Measurements from ENCODE around the gene ACSM3. TPM values are rescaled to one million over a fixed set of nuclear protein-coding genes. Genes with fewer than 3 reads are reported as not detected.
"Not testable (repeated sequence)": the region's sequence is repeated elsewhere in the genome, so short reads cannot be mapped to it uniquely, and the experiment has no call there.

Gene ACSM3, protein sequence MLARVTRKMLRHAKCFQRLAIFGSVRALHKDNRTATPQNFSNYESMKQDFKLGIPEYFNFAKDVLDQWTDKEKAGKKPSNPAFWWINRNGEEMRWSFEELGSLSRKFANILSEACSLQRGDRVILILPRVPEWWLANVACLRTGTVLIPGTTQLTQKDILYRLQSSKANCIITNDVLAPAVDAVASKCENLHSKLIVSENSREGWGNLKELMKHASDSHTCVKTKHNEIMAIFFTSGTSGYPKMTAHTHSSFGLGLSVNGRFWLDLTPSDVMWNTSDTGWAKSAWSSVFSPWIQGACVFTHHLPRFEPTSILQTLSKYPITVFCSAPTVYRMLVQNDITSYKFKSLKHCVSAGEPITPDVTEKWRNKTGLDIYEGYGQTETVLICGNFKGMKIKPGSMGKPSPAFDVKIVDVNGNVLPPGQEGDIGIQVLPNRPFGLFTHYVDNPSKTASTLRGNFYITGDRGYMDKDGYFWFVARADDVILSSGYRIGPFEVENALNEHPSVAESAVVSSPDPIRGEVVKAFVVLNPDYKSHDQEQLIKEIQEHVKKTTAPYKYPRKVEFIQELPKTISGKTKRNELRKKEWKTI
- total RNA-seq (1 to 10 TPM; 1.1 to 2.2 TPM), polyA plus RNA-seq (under 1 TPM; 0.49 to 0.88 TPM)
- long read RNA-seq, donor 1, partial matches to known transcripts = 0 of 5 reads
- long read RNA-seq, donor 1, other reads (novel, unspliced or antisense) = 2 of 5 reads
- long read RNA-seq, donor 2, partial matches to known transcripts = 0 of 8 reads
- long read RNA-seq, donor 2, other reads (novel, unspliced or antisense) = 6 of 8 reads

DNA sequence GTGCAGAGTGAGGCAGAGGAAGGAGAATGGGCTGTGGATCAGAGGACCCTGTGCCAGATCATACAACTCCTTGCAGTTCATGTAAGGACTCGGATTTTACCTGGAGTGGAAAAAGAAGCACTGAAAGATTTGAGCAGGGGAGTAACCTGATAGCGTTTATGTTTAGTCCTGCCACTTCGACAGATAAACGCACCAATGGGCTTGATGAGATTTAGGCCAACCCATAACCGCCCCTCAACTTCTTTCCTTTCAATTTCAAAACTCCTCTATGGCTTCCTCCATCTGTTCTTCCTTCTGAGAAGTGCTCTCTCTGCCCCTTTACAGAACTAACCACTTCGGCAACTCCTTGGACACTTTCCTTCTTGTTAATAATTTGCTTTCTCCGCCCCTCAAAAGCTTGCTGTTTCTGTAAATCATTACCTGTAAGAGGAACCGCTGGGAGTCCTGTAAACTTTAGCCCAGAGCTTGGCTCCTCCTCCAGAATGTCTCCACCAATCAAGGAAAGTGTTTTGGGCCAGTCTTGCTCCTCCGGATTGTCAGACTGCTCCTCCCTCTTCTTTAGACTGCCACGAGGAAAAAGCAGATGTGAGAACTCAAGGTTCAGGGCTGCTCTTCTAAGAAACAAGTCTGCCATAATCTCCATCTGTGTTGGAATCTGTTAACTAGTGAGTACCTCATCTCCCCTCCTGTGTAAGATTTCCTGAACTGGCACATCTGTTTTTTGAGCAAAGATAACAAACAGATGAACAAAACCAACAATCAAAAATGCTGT, at the start of gene ACSM3:
ACSM3 (plus strand) TSS at position 554 of the 772 bp plus-strand sequence. CDS start 6,021 bp downstream, outside the sequence.
- Histone ChIP-seq H3K27me3 (ENCODE audit: control insufficient read depth in 1 of 2, insufficient read depth in 2 of 2, low read length in 1 of 2) (no peaks in the 10 kb centered on the region), H3K4me3 (ENCODE audit: low read length in 2 of 2) (peak within 1 kb of the TSS; percentile 46 to 94), H3K27ac (ENCODE audit: low read depth in 1 of 2, low read length in 2 of 2) (peak within 1 kb of the TSS in 1 of 2 donors; percentile 76), H3K9me3 (ENCODE audit: control insufficient read depth, low read length) (no peaks in the 10 kb centered on the region), H3K4me1 (ENCODE audit: control insufficient read depth in 1 of 2, insufficient read depth in 2 of 2, low read length in 2 of 2) (no peaks in the 10 kb centered on the region), H3K36me3 (ENCODE audit: control insufficient read depth in 1 of 2, insufficient read depth in 2 of 2, low read length in 1 of 2) (no peaks in the 10 kb centered on the region)
- ATAC-seq (ENCODE audit: low FRiP score) = peak; percentile 91
- DNase-seq = peak in 1 of 2 donors; percentile 58
- WGBS, 2 donors = 16 to 20% methylated on average over 10 of the region's 10 CpGs
- intact Hi-C loops (cut with DNase I) = no loop called here

GRCh38 chr16:20717718-20718117, 46.1 kb upstream of the ACSM3 start:
- H3K27ac ChIP-seq (ENCODE audit: low read depth in 1 of 2, low read length in 2 of 2); H3K4me1 ChIP-seq (ENCODE audit: control insufficient read depth in 1 of 2, insufficient read depth in 2 of 2, low read length in 2 of 2); intact Hi-C loops (cut with DNase I); H3K4me3 ChIP-seq (ENCODE audit: low read length in 2 of 2); H3K27me3 ChIP-seq (ENCODE audit: control insufficient read depth in 1 of 2, insufficient read depth in 2 of 2, low read length in 1 of 2); H3K9me3 ChIP-seq (ENCODE audit: control insufficient read depth, low read length); DNase-seq; H3K36me3 ChIP-seq (ENCODE audit: control insufficient read depth in 1 of 2, insufficient read depth in 2 of 2, low read length in 1 of 2); ATAC-seq (ENCODE audit: low FRiP score): not testable (repeated sequence)

- H3K4me1 ChIP-seq (ENCODE audit: control insufficient read depth in 1 of 2, insufficient read depth in 2 of 2, low read length in 2 of 2) = no peaks in the 10 kb centered on the region
- WGBS, 2 donors = 86 to 93% methylated on average over 4 of the region's 4 CpGs
- no peak overlapping the region for H3K27ac ChIP-seq (ENCODE audit: low read depth in 1 of 2, low read length in 2 of 2)
- no peaks in the 10 kb centered on the region for H3K9me3 ChIP-seq (ENCODE audit: control insufficient read depth, low read length)
- ATAC-seq (ENCODE audit: low FRiP score) (no peak), DNase-seq (no peak)
- no peak overlapping the region for H3K4me3 ChIP-seq (ENCODE audit: low read length in 2 of 2)
- H3K27me3 ChIP-seq (ENCODE audit: control insufficient read depth in 1 of 2, insufficient read depth in 2 of 2, low read length in 1 of 2) = no peaks in the 10 kb centered on the region
- no peaks in the 10 kb centered on the region for H3K36me3 ChIP-seq (ENCODE audit: control insufficient read depth in 1 of 2, insufficient read depth in 2 of 2, low read length in 1 of 2)
- intact Hi-C loops (cut with DNase I) = no loop called here
These were observed 43.6 kb upstream of the ACSM3 start for GRCh38 chr16:20720251-20720650.

- DNase-seq = no peak
- no peak for ATAC-seq (ENCODE audit: low FRiP score)
- no peaks in the 10 kb centered on the region for H3K27me3 ChIP-seq (ENCODE audit: control insufficient read depth in 1 of 2, insufficient read depth in 2 of 2, low read length in 1 of 2)
- no peak overlapping the region for H3K4me3 ChIP-seq (ENCODE audit: low read length in 2 of 2)
- H3K4me1 ChIP-seq (ENCODE audit: control insufficient read depth in 1 of 2, insufficient read depth in 2 of 2, low read length in 2 of 2) = no peaks in the 10 kb centered on the region
- peaks cover 0 to 3% of the 10 kb centered on the region in 2 donors for H3K36me3 ChIP-seq (ENCODE audit: control insufficient read depth in 1 of 2, insufficient read depth in 2 of 2, low read length in 1 of 2)
- intact Hi-C loops (cut with DNase I) = no loop called here
- no peak overlapping the region for H3K27ac ChIP-seq (ENCODE audit: low read depth in 1 of 2, low read length in 2 of 2)
- H3K9me3 ChIP-seq (ENCODE audit: control insufficient read depth, low read length) = no peaks in the 10 kb centered on the region
These were observed 37.2 kb upstream of the ACSM3 start for GRCh38 chr16:20726661-20727060.

DNA sequence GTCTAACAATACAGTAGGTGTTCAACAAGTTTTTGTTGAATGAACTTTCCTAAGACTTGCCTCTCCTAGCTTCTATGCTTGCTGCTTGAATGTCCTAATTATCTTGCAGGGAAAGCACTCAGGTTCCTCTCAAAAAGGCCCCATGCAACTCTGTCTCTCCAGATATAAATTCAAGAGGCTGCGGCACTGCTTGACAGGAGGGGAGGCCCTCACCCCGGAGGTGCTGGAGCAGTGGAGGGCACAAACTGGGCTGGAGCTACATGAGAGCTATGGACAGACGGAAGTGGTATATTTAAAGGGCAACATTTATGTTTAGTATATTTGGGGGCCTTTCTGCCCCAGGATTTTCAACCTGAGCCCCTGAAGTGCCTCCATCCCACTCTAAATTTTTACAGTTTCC, 36.6 kb upstream of the ACSM3 start:
- no peak overlapping the region for H3K4me3 ChIP-seq (ENCODE audit: low read length in 2 of 2)
- intact Hi-C loops (cut with DNase I) = no loop called here
- no peaks in the 10 kb centered on the region for H3K4me1 ChIP-seq (ENCODE audit: control insufficient read depth in 1 of 2, insufficient read depth in 2 of 2, low read length in 2 of 2)
- ATAC-seq (ENCODE audit: low FRiP score) = no peak
- H3K9me3 ChIP-seq (ENCODE audit: control insufficient read depth, low read length) = no peaks in the 10 kb centered on the region
- no peaks in the 10 kb centered on the region for H3K27me3 ChIP-seq (ENCODE audit: control insufficient read depth in 1 of 2, insufficient read depth in 2 of 2, low read length in 1 of 2)
- 79 to 80% methylated on average over 3 of the region's 3 CpGs for WGBS, 2 donors
- H3K36me3 ChIP-seq (ENCODE audit: control insufficient read depth in 1 of 2, insufficient read depth in 2 of 2, low read length in 1 of 2) = peaks cover 0 to 3% of the 10 kb centered on the region in 2 donors
- H3K27ac ChIP-seq (ENCODE audit: low read depth in 1 of 2, low read length in 2 of 2) = no peak overlapping the region
- no peak for DNase-seq

- Histone ChIP-seq H3K27ac (ENCODE audit: low read depth in 1 of 2, low read length in 2 of 2) (no peak overlapping the region), H3K4me1 (ENCODE audit: control insufficient read depth in 1 of 2, insufficient read depth in 2 of 2, low read length in 2 of 2) (no peaks in the 10 kb centered on the region), H3K36me3 (ENCODE audit: control insufficient read depth in 1 of 2, insufficient read depth in 2 of 2, low read length in 1 of 2) (peaks cover 0 to 3% of the 10 kb centered on the region in 2 donors), H3K9me3 (ENCODE audit: control insufficient read depth, low read length) (no peaks in the 10 kb centered on the region), H3K4me3 (ENCODE audit: low read length in 2 of 2) (no peak overlapping the region), H3K27me3 (ENCODE audit: control insufficient read depth in 1 of 2, insufficient read depth in 2 of 2, low read length in 1 of 2) (no peaks in the 10 kb centered on the region)
- intact Hi-C loops (cut with DNase I) = no loop called here
- DNase-seq (no peak), ATAC-seq (ENCODE audit: low FRiP score) (no peak)
- 71 to 73% methylated on average over 3 of the region's 3 CpGs for WGBS, 2 donors
These were observed 34.7 kb upstream of the ACSM3 start for GRCh38 chr16:20729141-20729540.

DNA sequence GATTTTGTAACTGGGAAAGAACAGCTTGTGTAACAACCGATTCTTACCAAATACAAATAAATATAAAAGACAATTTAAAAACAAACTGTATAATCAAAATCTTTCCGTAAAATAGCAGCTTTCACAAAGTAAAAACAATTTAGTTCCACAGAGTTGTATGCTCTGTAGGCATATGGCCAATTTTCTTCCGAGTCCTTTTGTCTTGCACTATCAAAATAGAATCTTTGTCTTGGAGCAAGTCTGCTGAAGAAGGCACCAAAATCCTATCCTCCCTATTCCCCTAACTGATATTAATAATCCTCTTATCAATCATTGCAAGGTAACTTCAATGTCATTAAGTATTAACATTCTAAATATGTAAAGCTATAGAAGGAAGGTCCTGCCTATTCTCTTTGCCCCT, 29.8 kb upstream of the ACSM3 start:
- intact Hi-C loops (cut with DNase I) = no loop called here
- Histone ChIP-seq H3K27ac (ENCODE audit: low read depth in 1 of 2, low read length in 2 of 2) (no peak overlapping the region), H3K27me3 (ENCODE audit: control insufficient read depth in 1 of 2, insufficient read depth in 2 of 2, low read length in 1 of 2) (no peaks in the 10 kb centered on the region), H3K4me3 (ENCODE audit: low read length in 2 of 2) (no peak overlapping the region), H3K4me1 (ENCODE audit: control insufficient read depth in 1 of 2, insufficient read depth in 2 of 2, low read length in 2 of 2) (peaks cover 0 to 3% of the 10 kb centered on the region in 2 donors), H3K9me3 (ENCODE audit: control insufficient read depth, low read length) (no peaks in the 10 kb centered on the region), H3K36me3 (ENCODE audit: control insufficient read depth in 1 of 2, insufficient read depth in 2 of 2, low read length in 1 of 2) (peaks cover 7 to 15% of the 10 kb centered on the region in 2 donors)
- no peak for ATAC-seq (ENCODE audit: low FRiP score)
- no peak for DNase-seq
- WGBS, 2 donors = 31 to 34% methylated on average over 3 of the region's 3 CpGs

GRCh38 chr16:20734782-20735181, 29.0 kb upstream of the ACSM3 start:
- Histone ChIP-seq H3K4me3 (ENCODE audit: low read length in 2 of 2) (no peak overlapping the region), H3K27ac (ENCODE audit: low read depth in 1 of 2, low read length in 2 of 2) (peak overlapping the region in 1 of 2 donors; percentile 57), H3K36me3 (ENCODE audit: control insufficient read depth in 1 of 2, insufficient read depth in 2 of 2, low read length in 1 of 2) (peaks cover 7 to 15% of the 10 kb centered on the region in 2 donors), H3K27me3 (ENCODE audit: control insufficient read depth in 1 of 2, insufficient read depth in 2 of 2, low read length in 1 of 2) (no peaks in the 10 kb centered on the region), H3K4me1 (ENCODE audit: control insufficient read depth in 1 of 2, insufficient read depth in 2 of 2, low read length in 2 of 2) (peaks cover 0 to 3% of the 10 kb centered on the region in 2 donors), H3K9me3 (ENCODE audit: control insufficient read depth, low read length) (no peaks in the 10 kb centered on the region)
- intact Hi-C loops (cut with DNase I) = no loop called here
- no peak for DNase-seq
- no peak for ATAC-seq (ENCODE audit: low FRiP score)
- WGBS, 2 donors = 10 to 11% methylated on average over 3 of the region's 3 CpGs
